ENCODE data around the gene PGPEP1. TPM values are rescaled to one million over a fixed set of nuclear protein-coding genes. Genes with fewer than 3 reads are reported as not detected.

PGPEP1 gene
- polyA plus RNA-seq, 1 of the 3 experiments (the other 2 are of a cell fraction), result 13.8 TPM

DNA sequence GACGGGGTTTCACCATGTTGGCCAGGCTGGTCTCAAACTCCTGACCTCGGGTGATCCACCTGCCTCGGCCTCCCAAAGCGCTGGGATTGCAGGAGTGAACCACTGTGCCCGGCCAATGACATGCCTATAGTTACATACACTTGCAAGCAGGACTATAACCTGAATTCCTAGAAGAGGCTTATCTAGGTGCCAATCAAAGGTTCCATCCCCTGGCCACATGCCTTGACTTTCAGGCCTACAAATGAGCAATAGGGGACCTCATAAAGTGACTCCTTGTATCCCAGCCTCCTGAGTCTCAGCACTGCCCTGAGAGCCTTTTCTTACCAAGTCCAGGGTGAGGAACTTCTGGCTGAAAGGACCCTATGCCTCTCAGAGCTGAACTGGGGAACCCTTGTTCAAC is 13.6 kb upstream of the PGPEP1 start:
- Histone ChIP-seq H3K9me3 (no peaks in the 10 kb centered on the region), H3K79me2 (ENCODE audit: insufficient read depth) (peaks cover 10% of the 10 kb centered on the region), H3K4me1 (ENCODE audit: control insufficient read depth in 1 of 2, insufficient read depth in 2 of 2, low read depth in 1 of 2, low read length in 1 of 2) (peaks cover 18 to 19% of the 10 kb centered on the region in 2 experiments; a peak in 3 of 4 replicates), H3K27ac (ENCODE audit: low read depth in 2 of 2, low read length in 1 of 2) (no peak overlapping the region), H3F3A (replicated peaks; ENCODE audit: insufficient read depth) (peaks cover 18% of the 10 kb centered on the region), H2AFZ (ENCODE audit: low read depth) (no peak overlapping the region; the same call in 1 of the 2 replicates), H3K4me3 (ENCODE audit: low read depth in 2 of 2, low read length in 1 of 2) (no peak overlapping the region), H3K9ac (no peak overlapping the region), H3K9me2 (no peaks in the 10 kb centered on the region), H3K27me3 (ENCODE audit: insufficient read depth) (no peaks in the 10 kb centered on the region), H3K36me3 (replicated peaks in 1 of 2; ENCODE audit: control insufficient read depth in 1 of 2, insufficient read depth in 2 of 2, low read length in 1 of 2) (no peaks in the 10 kb centered on the region), H4K20me1 (ENCODE audit: insufficient read depth) (no peaks in the 10 kb centered on the region), H3K4me2 (no peak overlapping the region)
- TF ChIP-seq GATA2 (CRISPR knock-in tag; IDR thresholded peaks at IDR 0.05) (no peak), NFIC (IDR thresholded peaks at IDR 0.05; ENCODE audit: borderline replicate concordance) (no peak), ELF1 (IDR thresholded peaks at IDR 0.05) (no peak), NRF1 (IDR thresholded peaks at IDR 0.05; ENCODE audit: low read depth, low read length) (no peak), TCF12 (IDR thresholded peaks at IDR 0.05) (no peak), YY1 (IDR thresholded peaks at IDR 0.05; ENCODE audit: low read depth) (no peak), EZH2phosphoT487 (IDR thresholded peaks at IDR 0.05; ENCODE audit: borderline replicate concordance, low read depth) (no peak), JUND (IDR thresholded peaks at IDR 0.05) (no peak), FOXM1 (IDR thresholded peaks at IDR 0.05; ENCODE audit: low read depth) (no peak), RAD21 (IDR thresholded peaks at IDR 0.05; ENCODE audit: low read length) (no peak), RXRA (IDR thresholded peaks at IDR 0.05; ENCODE audit: borderline replicate concordance, low read depth) (no peak), SIN3A (IDR thresholded peaks at IDR 0.05; ENCODE audit: borderline replicate concordance, low read depth, low read length) (no peak), TEAD4 (IDR thresholded peaks at IDR 0.05; ENCODE audit: borderline replicate concordance, insufficient read depth) (no peak)
- TF ChIP-seq, protein P1, sequence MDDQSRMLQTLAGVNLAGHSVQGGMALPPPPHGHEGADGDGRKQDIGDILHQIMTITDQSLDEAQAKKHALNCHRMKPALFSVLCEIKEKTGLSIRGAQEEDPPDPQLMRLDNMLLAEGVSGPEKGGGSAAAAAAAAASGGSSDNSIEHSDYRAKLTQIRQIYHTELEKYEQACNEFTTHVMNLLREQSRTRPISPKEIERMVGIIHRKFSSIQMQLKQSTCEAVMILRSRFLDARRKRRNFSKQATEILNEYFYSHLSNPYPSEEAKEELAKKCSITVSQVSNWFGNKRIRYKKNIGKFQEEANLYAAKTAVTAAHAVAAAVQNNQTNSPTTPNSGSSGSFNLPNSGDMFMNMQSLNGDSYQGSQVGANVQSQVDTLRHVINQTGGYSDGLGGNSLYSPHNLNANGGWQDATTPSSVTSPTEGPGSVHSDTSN (IDR thresholded peaks at IDR 0.05), result no peak
- TF ChIP-seq, protein P2, sequence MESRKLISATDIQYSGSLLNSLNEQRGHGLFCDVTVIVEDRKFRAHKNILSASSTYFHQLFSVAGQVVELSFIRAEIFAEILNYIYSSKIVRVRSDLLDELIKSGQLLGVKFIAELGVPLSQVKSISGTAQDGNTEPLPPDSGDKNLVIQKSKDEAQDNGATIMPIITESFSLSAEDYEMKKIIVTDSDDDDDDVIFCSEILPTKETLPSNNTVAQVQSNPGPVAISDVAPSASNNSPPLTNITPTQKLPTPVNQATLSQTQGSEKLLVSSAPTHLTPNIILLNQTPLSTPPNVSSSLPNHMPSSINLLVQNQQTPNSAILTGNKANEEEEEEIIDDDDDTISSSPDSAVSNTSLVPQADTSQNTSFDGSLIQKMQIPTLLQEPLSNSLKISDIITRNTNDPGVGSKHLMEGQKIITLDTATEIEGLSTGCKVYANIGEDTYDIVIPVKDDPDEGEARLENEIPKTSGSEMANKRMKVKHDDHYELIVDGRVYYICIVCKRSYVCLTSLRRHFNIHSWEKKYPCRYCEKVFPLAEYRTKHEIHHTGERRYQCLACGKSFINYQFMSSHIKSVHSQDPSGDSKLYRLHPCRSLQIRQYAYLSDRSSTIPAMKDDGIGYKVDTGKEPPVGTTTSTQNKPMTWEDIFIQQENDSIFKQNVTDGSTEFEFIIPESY (IDR thresholded peaks at IDR 0.05; ENCODE audit: borderline replicate concordance, low read depth), result no peak
- TF ChIP-seq, protein P3, sequence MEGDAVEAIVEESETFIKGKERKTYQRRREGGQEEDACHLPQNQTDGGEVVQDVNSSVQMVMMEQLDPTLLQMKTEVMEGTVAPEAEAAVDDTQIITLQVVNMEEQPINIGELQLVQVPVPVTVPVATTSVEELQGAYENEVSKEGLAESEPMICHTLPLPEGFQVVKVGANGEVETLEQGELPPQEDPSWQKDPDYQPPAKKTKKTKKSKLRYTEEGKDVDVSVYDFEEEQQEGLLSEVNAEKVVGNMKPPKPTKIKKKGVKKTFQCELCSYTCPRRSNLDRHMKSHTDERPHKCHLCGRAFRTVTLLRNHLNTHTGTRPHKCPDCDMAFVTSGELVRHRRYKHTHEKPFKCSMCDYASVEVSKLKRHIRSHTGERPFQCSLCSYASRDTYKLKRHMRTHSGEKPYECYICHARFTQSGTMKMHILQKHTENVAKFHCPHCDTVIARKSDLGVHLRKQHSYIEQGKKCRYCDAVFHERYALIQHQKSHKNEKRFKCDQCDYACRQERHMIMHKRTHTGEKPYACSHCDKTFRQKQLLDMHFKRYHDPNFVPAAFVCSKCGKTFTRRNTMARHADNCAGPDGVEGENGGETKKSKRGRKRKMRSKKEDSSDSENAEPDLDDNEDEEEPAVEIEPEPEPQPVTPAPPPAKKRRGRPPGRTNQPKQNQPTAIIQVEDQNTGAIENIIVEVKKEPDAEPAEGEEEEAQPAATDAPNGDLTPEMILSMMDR (IDR thresholded peaks at IDR 0.05), result no peak
- TF ChIP-seq, protein P4, sequence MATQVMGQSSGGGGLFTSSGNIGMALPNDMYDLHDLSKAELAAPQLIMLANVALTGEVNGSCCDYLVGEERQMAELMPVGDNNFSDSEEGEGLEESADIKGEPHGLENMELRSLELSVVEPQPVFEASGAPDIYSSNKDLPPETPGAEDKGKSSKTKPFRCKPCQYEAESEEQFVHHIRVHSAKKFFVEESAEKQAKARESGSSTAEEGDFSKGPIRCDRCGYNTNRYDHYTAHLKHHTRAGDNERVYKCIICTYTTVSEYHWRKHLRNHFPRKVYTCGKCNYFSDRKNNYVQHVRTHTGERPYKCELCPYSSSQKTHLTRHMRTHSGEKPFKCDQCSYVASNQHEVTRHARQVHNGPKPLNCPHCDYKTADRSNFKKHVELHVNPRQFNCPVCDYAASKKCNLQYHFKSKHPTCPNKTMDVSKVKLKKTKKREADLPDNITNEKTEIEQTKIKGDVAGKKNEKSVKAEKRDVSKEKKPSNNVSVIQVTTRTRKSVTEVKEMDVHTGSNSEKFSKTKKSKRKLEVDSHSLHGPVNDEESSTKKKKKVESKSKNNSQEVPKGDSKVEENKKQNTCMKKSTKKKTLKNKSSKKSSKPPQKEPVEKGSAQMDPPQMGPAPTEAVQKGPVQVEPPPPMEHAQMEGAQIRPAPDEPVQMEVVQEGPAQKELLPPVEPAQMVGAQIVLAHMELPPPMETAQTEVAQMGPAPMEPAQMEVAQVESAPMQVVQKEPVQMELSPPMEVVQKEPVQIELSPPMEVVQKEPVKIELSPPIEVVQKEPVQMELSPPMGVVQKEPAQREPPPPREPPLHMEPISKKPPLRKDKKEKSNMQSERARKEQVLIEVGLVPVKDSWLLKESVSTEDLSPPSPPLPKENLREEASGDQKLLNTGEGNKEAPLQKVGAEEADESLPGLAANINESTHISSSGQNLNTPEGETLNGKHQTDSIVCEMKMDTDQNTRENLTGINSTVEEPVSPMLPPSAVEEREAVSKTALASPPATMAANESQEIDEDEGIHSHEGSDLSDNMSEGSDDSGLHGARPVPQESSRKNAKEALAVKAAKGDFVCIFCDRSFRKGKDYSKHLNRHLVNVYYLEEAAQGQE (IDR thresholded peaks at IDR 0.05; ENCODE audit: low read depth, low read length), result no peak
- no peak for DNase-seq
- 73% methylated on average over 3 of the region's 5 CpGs for WGBS (ENCODE audit: low lambda C conversion rate)
- ChIA-PET CTCF (interaction anchor here (1.5 to 7.7 kb wide), 3 partner anchors 12 to 61 kb away, joined by 3 to 216 read pairs (median 7); partner anchors contain the start of genes IQCN and JUND), POLR2A (no interaction called here)

Data from SK-N-SH (cell line).